ENCODE results near the gene IGLL1. TPM values are rescaled to one million over a fixed set of nuclear protein-coding genes. Genes with fewer than 3 reads are reported as not detected.
"Not testable (repeated sequence)": the region's sequence is repeated elsewhere in the genome, so short reads cannot be mapped to it uniquely, and the experiment has no call there.

Gene IGLL1
- total RNA-seq, 4 donors from 2014 or later: not detected

DNA sequence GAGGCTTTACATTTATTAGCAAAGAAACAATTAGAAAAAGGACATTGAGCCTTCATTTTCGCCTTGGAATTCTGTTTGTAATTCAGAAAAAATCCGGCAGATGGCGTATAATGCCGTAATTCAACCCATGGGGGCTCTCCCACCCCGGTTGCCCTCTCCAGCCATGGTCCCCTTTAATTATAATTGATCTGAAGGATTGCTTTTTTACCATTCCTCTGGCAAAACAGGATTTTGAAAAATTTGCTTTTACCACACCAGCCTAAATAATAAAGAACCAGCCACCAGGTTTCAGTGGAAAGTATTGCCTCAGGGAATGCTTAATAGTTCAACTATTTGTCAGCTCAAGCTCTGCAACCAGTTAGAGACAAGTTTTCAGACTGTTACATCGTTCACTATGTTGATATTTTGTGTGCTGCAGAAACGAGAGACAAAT is 38.2 kb downstream of the IGLL1 start:
- WGBS, 2 donors (ENCODE audit: low coverage in 1 of 2): 2 to 6% methylated on average over 7 of the region's 7 CpGs
- not testable (repeated sequence) for H3K36me3 ChIP-seq, H3K27ac ChIP-seq, ATAC-seq, H3K27me3 ChIP-seq, H3K9me3 ChIP-seq, H3K4me3 ChIP-seq
- TF ChIP-seq CTCF (IDR thresholded peaks at IDR 0.05): peak; percentile 37 to 77 (median 61)
- H3K4me1 ChIP-seq: peaks cover 0 to 39% (median 0%) of the 10 kb centered on the region in 3 donors

- not testable (repeated sequence) for H3K36me3 ChIP-seq, H3K27ac ChIP-seq, H3K9me3 ChIP-seq, H3K27me3 ChIP-seq, ATAC-seq, H3K4me3 ChIP-seq
- peaks cover 0 to 39% (median 0%) of the 10 kb centered on the region in 3 donors for H3K4me1 ChIP-seq
- WGBS, 2 donors (ENCODE audit: low coverage in 1 of 2): 65 to 89% methylated on average over 2 to 4 of the region's 5 CpGs
These were observed 39.3 kb downstream of the IGLL1 start for GRCh38 chr22:23540837-23541236.

- 16 to 21% methylated on average over 5 of the region's 7 CpGs for WGBS, 2 donors (ENCODE audit: low coverage in 1 of 2)
- not testable (repeated sequence) for H3K36me3 ChIP-seq, H3K4me3 ChIP-seq, H3K9me3 ChIP-seq, ATAC-seq, H3K27ac ChIP-seq, H3K27me3 ChIP-seq
- H3K4me1 ChIP-seq: peaks cover 0 to 39% (median 0%) of the 10 kb centered on the region in 3 donors
These were observed 40.3 kb downstream of the IGLL1 start for GRCh38 chr22:23539839-23540198.

DNA sequence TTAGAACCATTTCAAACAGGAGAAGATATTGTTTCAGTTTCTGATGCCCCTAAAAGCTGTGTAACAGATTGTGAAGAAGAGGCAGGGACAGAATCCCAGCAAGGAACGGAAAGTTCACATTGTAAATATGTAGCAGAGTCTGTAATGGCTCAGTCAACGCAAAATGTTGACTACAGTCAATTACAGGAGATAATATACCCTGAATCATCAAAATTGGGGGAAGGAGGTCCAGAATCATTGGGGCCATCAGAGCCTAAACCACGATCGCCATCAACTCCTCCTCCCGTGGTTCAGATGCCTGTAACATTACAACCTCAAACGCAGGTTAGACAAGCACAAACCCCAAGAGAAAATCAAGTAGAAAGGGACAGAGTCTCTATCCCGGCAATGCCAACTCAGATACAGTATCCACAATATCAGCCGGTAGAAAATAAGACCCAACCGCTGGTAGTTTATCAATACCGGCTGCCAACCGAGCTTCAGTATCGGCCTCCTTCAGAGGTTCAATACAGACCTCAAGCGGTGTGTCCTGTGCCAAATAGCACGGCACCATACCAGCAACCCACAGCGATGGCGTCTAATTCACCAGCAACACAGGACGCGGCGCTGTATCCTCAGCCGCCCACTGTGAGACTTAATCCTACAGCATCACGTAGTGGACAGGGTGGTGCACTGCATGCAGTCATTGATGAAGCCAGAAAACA is 40.8 kb downstream of the IGLL1 start:
- Histone ChIP-seq H3K4me1 (peaks cover 0 to 40% (median 0%) of the 10 kb centered on the region in 3 donors), H3K9me3 (no peaks in the 10 kb centered on the region), H3K27me3 (no peaks in the 10 kb centered on the region), H3K4me3 (no peak overlapping the region), H3K36me3 (no peaks in the 10 kb centered on the region), H3K27ac (no peak overlapping the region)
- WGBS, 2 donors (ENCODE audit: low coverage in 1 of 2): 47 to 56% methylated on average over 8 to 11 of the region's 21 CpGs
- ATAC-seq: peak; percentile 90
- TF ChIP-seq CTCF (IDR thresholded peaks at IDR 0.05): peak in 3 of 4 experiments; percentile 84 to 98 (median 98)
- TF ChIP-seq EP300 (IDR thresholded peaks at IDR 0.05): no peak

DNA sequence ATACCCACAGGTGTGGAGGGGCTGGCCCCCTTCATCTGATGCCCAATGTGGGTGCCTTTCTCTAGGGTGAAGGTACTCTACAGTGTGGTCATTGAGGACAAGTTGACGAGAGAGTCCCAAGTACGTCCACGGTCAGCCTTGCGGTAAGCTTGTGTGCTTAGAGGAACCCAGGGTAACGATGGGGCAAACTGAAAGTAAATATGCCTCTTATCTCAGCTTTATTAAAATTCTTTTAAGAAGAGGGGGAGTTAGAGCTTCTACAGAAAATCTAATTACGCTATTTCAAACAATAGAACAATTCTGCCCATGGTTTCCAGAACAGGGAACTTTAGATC is 41.4 kb downstream of the IGLL1 start:
- peaks cover 0 to 46% (median 0%) of the 10 kb centered on the region in 3 donors for H3K4me1 ChIP-seq
- not testable (repeated sequence) for H3K9me3 ChIP-seq, H3K4me3 ChIP-seq, ATAC-seq, H3K27me3 ChIP-seq, H3K27ac ChIP-seq, H3K36me3 ChIP-seq
- 83 to 87% methylated on average over 1 to 6 of the region's 6 CpGs for WGBS, 2 donors (ENCODE audit: low coverage in 1 of 2)

GRCh38 chr22:23537830-23538695 is 42.0 kb downstream of the IGLL1 start:
- peak in 1 of 4 experiments; percentile 5 for TF ChIP-seq CTCF (IDR thresholded peaks at IDR 0.05)
- not testable (repeated sequence) for H3K9me3 ChIP-seq, H3K4me3 ChIP-seq, H3K27ac ChIP-seq, ATAC-seq, H3K36me3 ChIP-seq, H3K27me3 ChIP-seq
- 63 to 73% methylated on average over 4 to 16 of the region's 19 CpGs for WGBS, 2 donors (ENCODE audit: low coverage in 1 of 2)
- H3K4me1 ChIP-seq: peaks cover 0 to 51% (median 0%) of the 10 kb centered on the region in 3 donors
